HepG2 (cell line): ENCODE data around the gene DSC2. TPM values are rescaled to one million over a fixed set of nuclear protein-coding genes. Genes with fewer than 3 reads are reported as not detected.

Experiments
- AKNA ChIP-seq: sonication (generic); formaldehyde crosslinking; IDR thresholded peaks from 2 replicates; pipeline ENCODE4 v1.4.0; 2020; ENCODE audit warnings: missing genetic modification reagents, borderline replicate concordance
- DRAP1 ChIP-seq: IDR thresholded peaks from 2 replicates; pipeline ENCODE4 v1.6.1; 2016; ENCODE audit warnings: missing genetic modification reagents, missing compliant biosample characterization
- GLMP ChIP-seq: sonication (generic); formaldehyde crosslinking; IDR thresholded peaks from 2 replicates; pipeline ENCODE4 v1.9.0; 2021; ENCODE audit warnings: missing genetic modification reagents, mild to moderate bottlenecking, borderline replicate concordance
- TBL1XR1 ChIP-seq: fragments of 150-350 bp; IDR thresholded peaks from 2 replicates; pipeline ENCODE4 v1.6.1; 2014; ENCODE audit warnings: borderline replicate concordance, low read length; ENCODE audit not compliant: partially characterized antibody
- TFE3 ChIP-seq: IDR thresholded peaks from 2 replicates; pipeline ENCODE4 v1.6.1; 2016
- THAP11 ChIP-seq: IDR thresholded peaks from 2 replicates; pipeline ENCODE4 v1.6.1; 2016; ENCODE audit warnings: missing biosample characterization, missing genetic modification reagents
- ZBTB7B ChIP-seq: sonication (generic); formaldehyde crosslinking; IDR thresholded peaks from 2 replicates; pipeline ENCODE4 v1.4.0; 2020; ENCODE audit warnings: missing genetic modification reagents
- ZMYM3 ChIP-seq: sonication (generic); formaldehyde crosslinking; IDR thresholded peaks from 2 replicates; pipeline ENCODE4 v1.5.1; 2020; ENCODE audit warnings: mild to moderate bottlenecking, missing genetic modification reagents
- ZNF280B ChIP-seq: sonication (generic); formaldehyde crosslinking; IDR thresholded peaks from 2 replicates; pipeline ENCODE4 v1.5.0; 2020; ENCODE audit warnings: missing genetic modification reagents, mild to moderate bottlenecking, borderline replicate concordance
- ZNF296 ChIP-seq: sonication (generic); formaldehyde crosslinking; conservative IDR thresholded peaks from 2 replicates; pipeline ENCODE4 v1.5.0; 2020; ENCODE audit warnings: mild to moderate bottlenecking, missing genetic modification reagents
- ZNF557 ChIP-seq: sonication (generic); formaldehyde crosslinking; IDR thresholded peaks from 2 replicates; pipeline ENCODE4 v1.4.0; 2020; ENCODE audit warnings: missing genetic modification reagents
- ZNF598 ChIP-seq: sonication (generic); formaldehyde crosslinking; IDR thresholded peaks from 2 replicates; pipeline ENCODE4 v1.5.1; 2020; ENCODE audit warnings: mild to moderate bottlenecking, missing genetic modification reagents, borderline replicate concordance
- ZNF607 ChIP-seq: sonication (generic); formaldehyde crosslinking; IDR thresholded peaks from 2 replicates; pipeline ENCODE4 v1.5.1; 2020; ENCODE audit warnings: missing genetic modification reagents, mild to moderate bottlenecking, borderline replicate concordance
- ZNF740 ChIP-seq: sonication (generic); formaldehyde crosslinking; IDR thresholded peaks from 2 replicates; pipeline ENCODE4 v1.4.0; 2020; ENCODE audit warnings: missing genetic modification reagents
- polyA plus RNA-seq, 8 experiments: library from polyadenylated mRNA; depleted of rRNA in 3 of 8; stranded (reverse) in 7 of 8; unstranded in 1 of 8; fragments of >200 nt; fragmentation: Illumina TruSeq in 4 of 8; extraction: Trizol in 4 of 8; gene quantifications; 2 replicates each; pipeline versions ENCODE4 v1.2.1 to v1.2.3, GENCODE V29; 2011 to 2016; ENCODE audit warnings: low read depth in 4 of 8, missing spikeins in 1 of 8, mixed read lengths in 1 of 8; ENCODE audit not compliant: insufficient read depth in 1 of 8
- total RNA-seq, 5 experiments: library from RNA; depleted of rRNA; stranded (reverse); fragments of >200 nt; fragmentation: Illumina TruSeq; extraction: Trizol; gene quantifications; 2 replicates each; pipeline ENCODE4 v1.2.3, GENCODE V29; 2016; ENCODE audit warnings: low read depth in 1 of 5

The DSC2 gene
- total and polyA plus RNA-seq, 2 of the 13 experiments (the other 11 are each of a cell fraction or from before 2014, with no cell fraction given), result 7.2 to 24.9 TPM

GRCh38 chr18:31102025-31102684 lies at the start of gene DSC2 (continued):
- TF ChIP-seq GLMP (CRISPR knock-in tag) (no peak), TFE3 (CRISPR knock-in tag) (peak; percentile 46; the same call in 1 of the 2 replicates), DRAP1 (CRISPR knock-in tag) (peak; percentile 63; the same call in 1 of the 2 replicates), ZBTB7B (CRISPR knock-in tag) (peak; percentile 78), AKNA (CRISPR knock-in tag) (0 out of 2 replicates have a peak, but pooled peaks have one; percentile 60), TBL1XR1 (peak; percentile 65), ZNF607 (CRISPR knock-in tag) (0 out of 2 replicates have a peak, but pooled peaks have one; percentile 39), THAP11 (0 out of 2 replicates have a peak, but pooled peaks have one; percentile 26), ZNF740 (CRISPR knock-in tag) (0 out of 2 replicates have a peak, but pooled peaks have one; percentile 49), ZNF598 (CRISPR knock-in tag) (no peak), ZNF557 (CRISPR knock-in tag) (no peak), ZMYM3 (0 out of 2 replicates have a peak, but pooled peaks have one; percentile 42), ZNF280B (CRISPR knock-in tag) (0 out of 2 replicates have a peak, but pooled peaks have one; percentile 68), ZNF296 (CRISPR knock-in tag) (0 out of 2 replicates have a peak, but pooled peaks have one; percentile 50)
